Measurements from ENCODE around the gene ASB3.
"Not testable (repeated sequence)": the region's sequence is repeated elsewhere in the genome, so short reads cannot be mapped to it uniquely, and the experiment has no call there.

ASB3 gene

GRCh38 chr2:53768242-53768542, 18.6 kb downstream of the ASB3 start:
- ATAC-seq, result peak; percentile 59

DNA sequence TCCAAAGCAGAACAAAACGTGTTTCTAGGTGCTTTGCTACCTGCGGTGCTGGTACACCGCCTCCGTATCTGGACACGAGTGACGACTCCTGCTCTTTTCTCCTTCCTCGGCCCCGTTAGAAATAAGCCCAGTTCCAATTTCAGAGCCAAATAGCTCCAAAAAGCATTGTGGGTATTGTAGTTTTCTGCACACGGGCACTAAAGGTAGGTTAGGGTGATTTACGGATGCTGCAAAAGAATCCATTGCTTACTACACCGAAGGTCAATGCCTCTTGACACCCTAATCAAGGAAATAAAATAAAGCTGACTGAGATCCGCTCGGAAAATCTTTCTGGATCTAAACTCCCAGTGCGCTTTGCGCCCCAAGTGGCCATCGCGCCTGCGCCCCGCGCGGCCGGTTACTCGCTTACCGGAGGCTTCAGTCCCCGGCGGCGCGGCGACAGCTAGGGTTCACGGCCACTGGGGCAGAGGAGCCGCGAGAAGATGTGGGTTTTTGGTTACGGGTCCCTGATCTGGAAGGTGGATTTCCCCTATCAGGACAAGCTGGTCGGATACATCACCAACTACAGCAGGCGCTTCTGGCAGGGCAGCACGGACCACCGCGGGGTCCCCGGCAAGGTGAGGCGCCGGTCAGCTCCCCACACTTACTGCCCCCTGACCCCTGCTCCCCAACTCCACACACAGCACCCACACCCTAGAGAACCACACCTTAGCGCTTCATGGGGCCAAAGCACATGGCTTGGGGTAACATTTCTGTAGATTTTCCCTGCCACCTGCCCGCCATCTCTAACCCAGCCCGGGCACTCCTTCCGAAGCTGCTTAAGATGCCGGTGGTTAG, 19.1 kb downstream of the ASB3 start, which contains the start of gene CHAC2:
CHAC2 (plus strand) TSS at position 400 of the 837 bp plus-strand sequence; CDS start at position 483, 83 bp downstream.
- Mint-ChIP-seq H3K4me3 (peak within 1 kb of the TSS; percentile 94), H3K9me3 (peaks cover 3% of the 10 kb centered on the region), H3K4me1 (peaks cover 41% of the 10 kb centered on the region), H3K27ac (peak within 1 kb of the TSS; percentile 87), H3K36me3 (ENCODE audit: low read depth) (peaks cover 37% of the 10 kb centered on the region), H3K27me3 (no peaks in the 10 kb centered on the region)
- DNase-seq, result peak; percentile 90
- peak; percentile 94 for ATAC-seq

More at GRCh38 chr2:53768242-53768542, 18.6 kb downstream of the ASB3 start:
- H3K9me3 Mint-ChIP-seq, result peaks cover 3% of the 10 kb centered on the region
- peaks cover 36% of the 10 kb centered on the region for H3K36me3 Mint-ChIP-seq (ENCODE audit: low read depth)
- peaks cover 41% of the 10 kb centered on the region for H3K4me1 Mint-ChIP-seq
- no peak for DNase-seq
- no peaks in the 10 kb centered on the region for H3K27me3 Mint-ChIP-seq
- H3K4me3 Mint-ChIP-seq, result peak overlapping the region; percentile 94
- peak overlapping the region; percentile 87 for H3K27ac Mint-ChIP-seq

DNA sequence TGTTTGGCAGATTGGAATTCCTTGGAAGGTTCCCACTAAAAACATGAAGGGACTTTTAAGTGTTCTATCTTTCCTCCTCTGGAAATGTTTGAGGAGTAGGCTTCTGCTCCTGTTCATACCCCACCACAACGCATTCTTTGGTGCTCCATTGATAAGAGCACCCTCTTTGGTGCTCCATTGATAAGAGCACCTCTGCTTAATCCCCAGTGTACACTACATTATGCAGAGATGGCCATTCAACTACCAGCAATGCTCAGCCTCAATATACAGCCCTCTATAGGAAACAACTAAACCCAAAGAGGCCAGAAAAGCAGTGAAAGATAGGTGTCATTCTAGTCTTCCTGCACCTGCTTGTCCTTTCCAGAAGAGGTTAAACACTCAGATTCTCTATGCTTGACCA, 21.0 kb downstream of the ASB3 start:
- Mint-ChIP-seq H3K36me3 (ENCODE audit: low read depth) (peaks cover 35% of the 10 kb centered on the region), H3K27me3 (no peaks in the 10 kb centered on the region), H3K4me3 (no peak overlapping the region), H3K27ac (no peak overlapping the region), H3K9me3 (no peaks in the 10 kb centered on the region), H3K4me1 (peaks cover 34% of the 10 kb centered on the region)
- DNase-seq, result no peak
- ATAC-seq, result no peak

DNA sequence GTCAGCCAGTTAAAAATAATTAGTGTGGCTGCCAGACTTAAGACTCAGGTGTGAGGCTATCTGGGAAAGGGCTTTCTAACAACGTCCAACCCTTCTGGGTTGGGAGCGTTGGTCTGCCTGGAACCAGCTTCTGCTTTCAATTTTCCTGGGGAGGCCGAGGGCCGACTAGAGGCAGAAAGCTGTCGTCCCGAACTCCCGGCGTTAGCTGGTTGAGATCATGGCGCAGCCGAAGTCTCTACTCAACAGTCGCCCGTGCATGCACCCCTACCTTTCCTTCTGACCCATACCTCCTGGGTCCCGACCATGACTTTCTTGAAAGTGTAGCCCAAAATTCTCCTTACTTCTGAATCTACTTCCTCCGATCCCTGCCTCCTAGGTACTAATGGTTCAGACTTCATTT, 29.5 kb downstream of the ASB3 start:
- H3K9me3 Mint-ChIP-seq, ATAC-seq, DNase-seq, H3K4me3 Mint-ChIP-seq, H3K4me1 Mint-ChIP-seq, H3K27ac Mint-ChIP-seq, H3K27me3 Mint-ChIP-seq: not testable (repeated sequence)
- H3K36me3 Mint-ChIP-seq (ENCODE audit: low read depth), result peaks cover 19% of the 10 kb centered on the region

- Mint-ChIP-seq H3K36me3 (ENCODE audit: low read depth) (peaks cover 15% of the 10 kb centered on the region), H3K4me3 (no peak overlapping the region), H3K27ac (no peak overlapping the region), H3K4me1 (peaks cover 13% of the 10 kb centered on the region), H3K9me3 (no peaks in the 10 kb centered on the region), H3K27me3 (no peaks in the 10 kb centered on the region)
- DNase-seq (no peak), ATAC-seq (no peak)
Measured at GRCh38 chr2:53756644-53757043, 30.1 kb downstream of the ASB3 start.

DNA sequence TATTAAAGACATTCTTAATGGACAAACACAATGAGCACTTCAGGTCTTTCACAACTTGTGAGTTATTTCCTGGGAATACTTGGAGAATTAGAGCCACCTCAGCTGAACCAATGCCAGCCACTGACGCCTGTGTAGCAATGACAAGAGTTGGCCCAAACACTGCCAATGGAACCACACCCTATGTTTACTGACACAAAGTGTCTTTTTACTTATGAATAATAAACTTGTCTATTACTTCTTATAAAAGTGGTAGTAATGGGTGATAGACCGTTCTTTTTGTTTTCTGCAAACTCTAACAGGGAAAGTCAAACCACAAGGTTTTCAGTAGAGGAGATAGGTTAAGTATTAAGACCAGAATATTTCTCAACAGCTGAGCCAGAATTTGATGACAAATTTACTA, 31.6 kb downstream of the ASB3 start:
- Mint-ChIP-seq H3K27ac (no peak overlapping the region), H3K4me3 (no peak overlapping the region), H3K4me1 (peaks cover 27% of the 10 kb centered on the region), H3K9me3 (no peaks in the 10 kb centered on the region), H3K27me3 (no peaks in the 10 kb centered on the region), H3K36me3 (ENCODE audit: low read depth) (peaks cover 16% of the 10 kb centered on the region)
- ATAC-seq (no peak), DNase-seq (no peak)

- H3K9me3 Mint-ChIP-seq, result no peaks in the 10 kb centered on the region
- DNase-seq (no peak), ATAC-seq (no peak)
- H3K36me3 Mint-ChIP-seq (ENCODE audit: low read depth), result peaks cover 19% of the 10 kb centered on the region
- H3K4me3 Mint-ChIP-seq, result no peak overlapping the region
- H3K27me3 Mint-ChIP-seq, result no peaks in the 10 kb centered on the region
- H3K4me1 Mint-ChIP-seq, result peaks cover 28% of the 10 kb centered on the region
- H3K27ac Mint-ChIP-seq, result peak overlapping the region; percentile 15
Measured at GRCh38 chr2:53753041-53753440, 33.7 kb downstream of the ASB3 start.

DNA sequence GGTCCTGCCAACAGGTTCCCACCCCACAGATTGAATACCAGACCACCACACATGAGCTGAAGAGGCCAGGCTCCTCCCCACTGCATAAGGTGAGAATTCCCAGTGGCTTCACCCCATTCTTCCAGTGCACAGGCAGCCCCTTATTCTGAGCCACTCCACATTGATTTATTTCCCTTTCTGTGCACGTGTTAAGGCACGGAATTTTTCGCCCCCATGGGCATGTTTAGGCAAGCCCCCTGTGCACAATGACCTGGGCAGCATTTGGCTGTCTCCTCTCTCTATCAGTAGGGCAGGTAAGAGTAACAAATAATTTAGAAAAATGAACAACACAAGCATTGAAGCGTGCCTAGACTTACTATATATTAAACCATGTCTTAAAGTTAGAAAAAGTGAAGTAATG, 34.4 kb downstream of the ASB3 start:
- Mint-ChIP-seq H3K27me3 (no peaks in the 10 kb centered on the region), H3K9me3 (no peaks in the 10 kb centered on the region), H3K36me3 (ENCODE audit: low read depth) (peaks cover 15% of the 10 kb centered on the region), H3K4me3 (no peak overlapping the region), H3K4me1 (peaks cover 28% of the 10 kb centered on the region), H3K27ac (peak overlapping the region; percentile 15)
- DNase-seq (no peak), ATAC-seq (no peak)

- no peaks in the 10 kb centered on the region for H3K27me3 Mint-ChIP-seq
- ATAC-seq (peak; percentile 98), DNase-seq (no peak)
- H3K9me3 Mint-ChIP-seq, result no peaks in the 10 kb centered on the region
- peaks cover 28% of the 10 kb centered on the region for H3K4me1 Mint-ChIP-seq
- peak overlapping the region; percentile 33 for H3K4me3 Mint-ChIP-seq
- peaks cover 13% of the 10 kb centered on the region for H3K36me3 Mint-ChIP-seq (ENCODE audit: low read depth)
- peak overlapping the region; percentile 82 for H3K27ac Mint-ChIP-seq
Measured at GRCh38 chr2:53751728-53752127, 35.0 kb downstream of the ASB3 start.

DNA sequence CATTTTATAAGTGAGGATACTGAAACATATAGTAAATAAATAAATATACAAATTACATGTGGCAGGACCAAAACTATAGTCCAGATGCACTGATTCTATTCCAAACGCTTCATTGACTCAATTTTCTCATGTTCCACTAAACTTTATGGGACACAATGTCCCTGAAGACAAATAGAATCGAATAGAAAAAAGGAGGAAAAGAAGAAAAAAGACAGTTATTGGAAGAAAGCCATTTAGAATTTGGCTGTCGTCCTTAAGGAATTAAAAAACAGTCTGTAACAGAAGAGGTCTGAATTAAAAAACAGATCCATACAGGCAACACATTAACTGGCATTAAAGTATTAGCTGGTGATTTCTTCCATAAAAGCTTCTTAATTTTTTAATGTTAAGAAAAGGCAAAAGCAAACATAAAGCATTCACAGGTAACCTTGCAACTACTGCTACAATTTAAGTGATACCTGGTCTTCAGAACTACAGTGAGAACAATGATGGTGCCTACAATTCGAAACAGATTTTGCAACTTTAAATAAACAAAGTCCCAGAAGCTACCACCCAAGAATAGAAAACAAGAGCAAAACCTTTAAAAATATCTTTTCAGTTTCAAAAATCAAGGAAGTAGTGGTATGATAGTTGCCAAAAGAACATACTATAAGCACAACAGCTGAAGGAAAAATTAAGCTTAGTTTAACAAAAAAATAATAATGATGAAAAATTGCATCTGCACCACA, 36.5 kb downstream of the ASB3 start:
- no peak overlapping the region for H3K4me3 Mint-ChIP-seq
- H3K4me1 Mint-ChIP-seq, result peaks cover 28% of the 10 kb centered on the region
- peak overlapping the region; percentile 39 for H3K27ac Mint-ChIP-seq
- DNase-seq (no peak), ATAC-seq (no peak)
- no peaks in the 10 kb centered on the region for H3K9me3 Mint-ChIP-seq
- no peaks in the 10 kb centered on the region for H3K27me3 Mint-ChIP-seq
- peaks cover 10% of the 10 kb centered on the region for H3K36me3 Mint-ChIP-seq (ENCODE audit: low read depth)

DNA sequence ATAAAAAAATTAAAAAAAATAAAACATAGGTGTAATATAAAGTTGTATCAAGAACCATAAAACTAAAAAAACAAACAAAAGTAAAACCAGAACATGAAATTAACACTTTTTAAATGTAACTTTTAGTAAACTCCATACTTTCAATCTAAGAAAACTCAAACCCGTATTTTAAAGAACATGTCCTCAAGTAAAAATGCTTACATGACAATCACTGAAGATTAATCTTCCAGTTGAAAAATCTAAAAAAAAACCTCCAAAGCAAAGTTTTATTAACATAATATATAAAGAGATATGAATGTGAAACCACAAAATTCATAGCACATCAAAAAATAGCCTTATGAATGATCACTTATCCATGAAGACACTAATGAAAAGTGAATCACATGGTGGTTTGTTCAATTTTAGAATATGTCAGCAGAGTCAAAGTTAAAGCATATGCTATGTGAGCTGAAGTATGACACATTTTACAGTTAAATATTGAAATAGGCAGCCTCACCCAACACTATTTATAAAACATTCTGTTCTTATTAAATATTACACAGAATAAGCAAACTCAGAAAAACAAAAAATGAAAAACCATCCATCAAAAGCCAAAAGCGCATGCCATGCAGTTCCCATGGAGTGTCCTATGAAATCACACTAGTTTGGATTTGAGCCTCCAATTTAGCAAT, 42.2 kb downstream of the ASB3 start:
- ATAC-seq (no peak), DNase-seq (no peak)
- Mint-ChIP-seq H3K9me3 (no peaks in the 10 kb centered on the region), H3K27ac (no peak overlapping the region), H3K36me3 (ENCODE audit: low read depth) (peaks cover 20% of the 10 kb centered on the region), H3K4me3 (no peak overlapping the region), H3K27me3 (no peaks in the 10 kb centered on the region), H3K4me1 (peaks cover 8% of the 10 kb centered on the region)

- H3K36me3 Mint-ChIP-seq (ENCODE audit: low read depth), result peaks cover 16% of the 10 kb centered on the region
- H3K4me3 Mint-ChIP-seq, result no peak overlapping the region
- no peak for ATAC-seq
- DNase-seq, result no peak
- H3K9me3 Mint-ChIP-seq, result no peaks in the 10 kb centered on the region
- H3K4me1 Mint-ChIP-seq, result peaks cover 8% of the 10 kb centered on the region
- H3K27me3 Mint-ChIP-seq, result no peaks in the 10 kb centered on the region
- no peak overlapping the region for H3K27ac Mint-ChIP-seq
Measured at GRCh38 chr2:53740170-53740569, 46.6 kb downstream of the ASB3 start.

DNA sequence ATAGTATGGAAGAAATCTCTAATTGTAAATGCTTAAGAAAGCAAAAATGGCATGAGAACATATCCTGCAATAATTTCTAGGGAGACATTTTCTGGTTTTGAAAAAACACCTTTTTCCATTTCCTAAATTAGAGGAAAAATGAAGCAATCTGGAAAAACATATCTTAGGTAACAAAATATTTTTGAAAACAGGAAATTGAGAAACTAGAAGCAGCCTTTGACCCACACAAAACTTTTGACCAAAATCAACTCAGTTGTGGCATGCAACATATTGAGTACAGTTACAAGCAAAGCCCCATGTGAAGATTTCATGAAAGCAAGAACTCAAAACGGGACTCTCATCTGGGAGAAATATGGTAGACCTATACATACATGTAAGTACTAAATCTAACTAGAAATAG, 47.7 kb downstream of the ASB3 start:
- Mint-ChIP-seq H3K4me1 (peaks cover 8% of the 10 kb centered on the region), H3K4me3 (no peak overlapping the region), H3K9me3 (no peaks in the 10 kb centered on the region), H3K36me3 (ENCODE audit: low read depth) (peaks cover 21% of the 10 kb centered on the region), H3K27ac (no peak overlapping the region), H3K27me3 (no peaks in the 10 kb centered on the region)
- no peak for DNase-seq
- no peak for ATAC-seq

DNA sequence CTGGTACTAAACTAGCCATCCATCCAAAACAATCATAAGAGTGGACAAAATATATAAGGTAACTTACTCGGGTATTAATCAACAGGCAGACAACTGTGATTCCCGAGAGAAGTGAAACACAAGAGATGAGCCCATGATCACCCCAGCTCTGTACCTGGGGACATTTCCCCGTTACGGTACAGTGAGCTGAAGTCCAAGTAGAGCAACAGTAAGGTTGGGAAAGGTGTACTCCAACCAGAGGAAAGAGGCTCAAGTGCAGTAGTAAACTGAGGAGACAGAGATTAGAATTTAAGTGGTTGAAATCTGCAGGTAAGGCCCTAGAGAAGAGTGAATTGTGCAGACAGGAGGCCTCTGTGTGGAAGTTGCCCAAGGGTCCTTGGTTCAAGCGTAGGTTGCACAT, 49.7 kb downstream of the ASB3 start:
- no peak overlapping the region for H3K27ac Mint-ChIP-seq
- no peaks in the 10 kb centered on the region for H3K9me3 Mint-ChIP-seq
- H3K4me1 Mint-ChIP-seq, result peaks cover 2% of the 10 kb centered on the region
- DNase-seq, result no peak
- no peaks in the 10 kb centered on the region for H3K27me3 Mint-ChIP-seq
- ATAC-seq, result no peak
- H3K4me3 Mint-ChIP-seq, result no peak overlapping the region
- peaks cover 11% of the 10 kb centered on the region for H3K36me3 Mint-ChIP-seq (ENCODE audit: low read depth)
